Gastrocnemius medialis (tissue), 4 donors: ENCODE data around the gene KLF9.

ENCODE experiments used
- CTCF ChIP-seq, 5 experiments: fragments of 450-650 bp in 3 of 5; fragments of 200-600 bp in 2 of 5; sonication (generic) in 2 of 5; IDR thresholded peaks in 4 of 5; conservative IDR thresholded peaks in 1 of 5; 1 replicate in 4 of 5; 2 replicates in 1 of 5; pipeline ENCODE4 v1.5.1; 2016 to 2019; ENCODE audit warnings: antibody characterized with exemption in 5 of 5, mild to moderate bottlenecking in 3 of 5, moderate library complexity in 3 of 5
- POLR2A ChIP-seq, 2 donors: fragments of 450-650 bp; IDR thresholded peaks; one replicate each; pipeline ENCODE4 v1.6.1; 2017; ENCODE audit warnings: antibody characterized with exemption in 2 of 2, mild to moderate bottlenecking in 2 of 2, moderate library complexity in 2 of 2

DNA sequence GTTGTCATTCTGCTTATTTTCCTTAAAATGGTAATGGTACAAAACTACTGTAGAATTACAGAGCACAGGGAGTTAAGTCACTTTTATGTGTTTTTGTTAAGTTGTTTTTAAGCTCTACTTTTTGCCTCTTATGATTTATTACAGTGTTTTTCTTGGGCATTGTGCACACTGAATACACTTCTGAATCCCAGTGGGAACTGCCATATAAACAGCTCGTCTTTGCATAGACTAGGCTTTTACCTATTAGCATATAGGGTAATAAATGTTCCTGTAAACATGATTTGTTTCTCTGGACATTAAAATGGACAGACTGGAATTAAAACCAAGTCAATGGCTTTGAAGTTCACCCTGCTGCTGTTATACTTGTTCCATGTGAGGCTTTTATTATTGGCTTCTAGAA is 12.2 kb downstream of the KLF9 start:
- TF ChIP-seq CTCF (IDR thresholded peaks at IDR 0.05 in 4 of 5, conservative IDR thresholded peaks at IDR 0.05 in 1 of 5) = no peak
- no peak for TF ChIP-seq POLR2A (IDR thresholded peaks at IDR 0.05)
